ENCODE results near the gene RPS15. TPM values are rescaled to one million over a fixed set of nuclear protein-coding genes. Genes with fewer than 3 reads are reported as not detected.
A peak's percentile ranks its signal among the peaks of the same experiment; 100 is the strongest.

Gene RPS15
- total and polyA plus RNA-seq, 2 of the 13 experiments (the other 11 are each of a cell fraction or from before 2014, with no cell fraction given), result 695 to 1,411 TPM

DNA sequence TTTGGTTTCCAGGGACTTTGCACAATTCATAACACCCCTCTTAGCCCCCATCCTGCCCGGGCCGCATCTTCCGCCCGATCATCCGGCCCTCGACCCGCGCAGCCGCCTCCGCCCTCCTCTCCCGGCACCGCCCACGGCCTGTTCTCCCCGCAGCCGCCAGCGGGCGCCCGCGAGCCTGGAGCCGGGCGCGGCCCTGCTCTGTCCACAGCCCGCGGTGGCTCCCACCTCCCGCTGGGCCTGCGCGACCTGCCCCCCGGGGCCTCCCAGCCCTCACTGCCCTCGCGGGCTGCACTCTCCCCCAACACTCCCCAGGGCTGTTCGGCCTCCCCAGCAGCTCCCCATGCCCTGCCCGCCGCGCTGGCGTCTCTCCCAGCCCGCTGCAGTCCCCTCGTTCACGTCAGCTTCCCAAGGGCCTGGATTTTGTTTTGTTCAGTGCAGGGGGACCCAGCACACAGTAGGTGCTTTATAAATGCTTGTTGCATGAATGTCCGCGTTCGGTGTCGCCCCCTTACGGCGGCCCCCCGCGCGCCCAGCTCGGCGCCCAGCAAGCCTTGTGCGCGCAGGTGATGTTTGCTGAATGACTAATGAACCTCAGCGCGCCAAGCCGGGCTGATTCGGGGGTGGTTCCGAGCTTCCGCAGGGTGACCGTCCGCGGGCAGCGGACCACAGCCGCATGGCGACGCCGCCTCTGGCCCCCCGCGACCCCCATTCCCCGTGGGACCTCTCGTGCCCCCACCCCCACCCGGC, 7.2 kb downstream of the RPS15 start (continued):
- no peak for TF ChIP-seq ZSCAN30 (CRISPR knock-in tag; IDR thresholded peaks at IDR 0.05)
- TF ChIP-seq SYNCRIP (IDR thresholded peaks at IDR 0.05; ENCODE audit: insufficient read depth, low read depth, low read length), result no peak
- TF ChIP-seq ELF1 (CRISPR knock-in tag; IDR thresholded peaks at IDR 0.05), result no peak
- TF ChIP-seq SIX4 (CRISPR knock-in tag; IDR thresholded peaks at IDR 0.05), result no peak
- peak; percentile 81 for TF ChIP-seq XRCC5 (optimal IDR thresholded peaks at IDR 0.05; ENCODE audit: low read length)
- no peak for TF ChIP-seq BHLHE40 (IDR thresholded peaks at IDR 0.05; ENCODE audit: low read length)
- TF ChIP-seq KDM2A (CRISPR knock-in tag; IDR thresholded peaks at IDR 0.05; ENCODE audit: borderline replicate concordance, low read depth), result no peak
- no peak for TF ChIP-seq TEAD3 (CRISPR knock-in tag; optimal IDR thresholded peaks at IDR 0.05; ENCODE audit: borderline replicate concordance)
- no peak for TF ChIP-seq TRIM24 (CRISPR knock-in tag; IDR thresholded peaks at IDR 0.05)
- TF ChIP-seq KAT2B (IDR thresholded peaks at IDR 0.05; ENCODE audit: borderline replicate concordance, low read depth, low read length), result no peak
- peak; percentile 33; the same call in 1 of the 2 replicates for TF ChIP-seq ERF (CRISPR knock-in tag; IDR thresholded peaks at IDR 0.05)
- TF ChIP-seq ZZZ3 (CRISPR knock-in tag; IDR thresholded peaks at IDR 0.05; ENCODE audit: borderline replicate concordance), result no peak
- TF ChIP-seq ZNF672 (CRISPR knock-in tag; IDR thresholded peaks at IDR 0.05), result peak; percentile 72; the same call in 1 of the 2 replicates
- TF ChIP-seq BRCA1 (CRISPR knock-in tag; IDR thresholded peaks at IDR 0.05), result no peak
- no peak for TF ChIP-seq ZNF788 (CRISPR knock-in tag; IDR thresholded peaks at IDR 0.05; ENCODE audit: borderline replicate concordance)
- 0 out of 2 replicates have a peak, but pooled peaks have one; percentile 54 for TF ChIP-seq ZNF766 (CRISPR knock-in tag; IDR thresholded peaks at IDR 0.05; ENCODE audit: borderline replicate concordance)
- TF ChIP-seq, protein P1, sequence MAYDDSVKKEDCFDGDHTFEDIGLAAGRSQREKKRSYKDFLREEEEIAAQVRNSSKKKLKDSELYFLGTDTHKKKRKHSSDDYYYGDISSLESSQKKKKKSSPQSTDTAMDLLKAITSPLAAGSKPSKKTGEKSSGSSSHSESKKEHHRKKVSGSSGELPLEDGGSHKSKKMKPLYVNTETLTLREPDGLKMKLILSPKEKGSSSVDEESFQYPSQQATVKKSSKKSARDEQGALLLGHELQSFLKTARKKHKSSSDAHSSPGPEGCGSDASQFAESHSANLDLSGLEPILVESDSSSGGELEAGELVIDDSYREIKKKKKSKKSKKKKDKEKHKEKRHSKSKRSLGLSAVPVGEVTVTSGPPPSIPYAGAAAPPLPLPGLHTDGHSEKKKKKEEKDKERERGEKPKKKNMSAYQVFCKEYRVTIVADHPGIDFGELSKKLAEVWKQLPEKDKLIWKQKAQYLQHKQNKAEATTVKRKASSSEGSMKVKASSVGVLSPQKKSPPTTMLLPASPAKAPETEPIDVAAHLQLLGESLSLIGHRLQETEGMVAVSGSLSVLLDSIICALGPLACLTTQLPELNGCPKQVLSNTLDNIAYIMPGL (CRISPR knock-in tag; IDR thresholded peaks at IDR 0.05; ENCODE audit: borderline replicate concordance in 1 of 2, low read depth in 1 of 2), result peak; percentile 86 to 92
- TF ChIP-seq, protein P2, sequence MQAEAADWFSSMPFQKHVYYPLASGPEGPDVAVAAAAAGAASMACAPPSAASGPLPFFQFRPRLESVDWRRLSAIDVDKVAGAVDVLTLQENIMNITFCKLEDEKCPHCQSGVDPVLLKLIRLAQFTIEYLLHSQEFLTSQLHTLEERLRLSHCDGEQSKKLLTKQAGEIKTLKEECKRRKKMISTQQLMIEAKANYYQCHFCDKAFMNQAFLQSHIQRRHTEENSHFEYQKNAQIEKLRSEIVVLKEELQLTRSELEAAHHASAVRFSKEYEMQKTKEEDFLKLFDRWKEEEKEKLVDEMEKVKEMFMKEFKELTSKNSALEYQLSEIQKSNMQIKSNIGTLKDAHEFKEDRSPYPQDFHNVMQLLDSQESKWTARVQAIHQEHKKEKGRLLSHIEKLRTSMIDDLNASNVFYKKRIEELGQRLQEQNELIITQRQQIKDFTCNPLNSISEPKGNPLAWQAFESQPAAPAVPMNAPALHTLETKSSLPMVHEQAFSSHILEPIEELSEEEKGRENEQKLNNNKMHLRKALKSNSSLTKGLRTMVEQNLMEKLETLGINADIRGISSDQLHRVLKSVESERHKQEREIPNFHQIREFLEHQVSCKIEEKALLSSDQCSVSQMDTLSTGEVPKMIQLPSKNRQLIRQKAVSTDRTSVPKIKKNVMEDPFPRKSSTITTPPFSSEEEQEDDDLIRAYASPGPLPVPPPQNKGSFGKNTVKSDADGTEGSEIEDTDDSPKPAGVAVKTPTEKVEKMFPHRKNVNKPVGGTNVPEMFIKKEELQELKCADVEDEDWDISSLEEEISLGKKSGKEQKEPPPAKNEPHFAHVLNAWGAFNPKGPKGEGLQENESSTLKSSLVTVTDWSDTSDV (CRISPR knock-in tag; IDR thresholded peaks at IDR 0.05), result 0 out of 2 replicates have a peak, but pooled peaks have one; percentile 6
- TF ChIP-seq, protein P3, sequence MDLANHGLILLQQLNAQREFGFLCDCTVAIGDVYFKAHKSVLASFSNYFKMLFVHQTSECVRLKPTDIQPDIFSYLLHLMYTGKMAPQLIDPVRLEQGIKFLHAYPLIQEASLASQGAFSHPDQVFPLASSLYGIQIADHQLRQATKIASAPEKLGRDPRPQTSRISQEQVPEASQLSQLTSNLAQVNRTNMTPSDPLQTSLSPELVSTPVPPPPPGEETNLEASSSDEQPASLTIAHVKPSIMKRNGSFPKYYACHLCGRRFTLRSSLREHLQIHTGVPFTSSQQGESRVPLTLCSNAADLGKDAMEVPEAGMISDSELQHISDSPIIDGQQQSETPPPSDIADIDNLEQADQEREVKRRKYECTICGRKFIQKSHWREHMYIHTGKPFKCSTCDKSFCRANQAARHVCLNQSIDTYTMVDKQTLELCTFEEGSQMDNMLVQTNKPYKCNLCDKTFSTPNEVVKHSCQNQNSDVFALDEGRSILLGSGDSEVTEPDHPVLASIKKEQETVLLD (CRISPR knock-in tag; IDR thresholded peaks at IDR 0.05; ENCODE audit: low read depth), result 0 out of 2 replicates have a peak, but pooled peaks have one; percentile 37
- TF ChIP-seq NR2C2 (CRISPR knock-in tag; IDR thresholded peaks at IDR 0.05; ENCODE audit: borderline replicate concordance), result 0 out of 2 replicates have a peak, but pooled peaks have one; percentile 10
- TF ChIP-seq ZNF891 (CRISPR knock-in tag; IDR thresholded peaks at IDR 0.05), result no peak; the same call in 1 of the 2 replicates
